Activated naive CD8-positive, alpha-beta T cell (primary cell): ENCODE results near the gene SLCO2A1.

Source experiments
- H3K27ac Mint-ChIP-seq: one replicate; pipeline ENCODE4 v1.8.0; 2021; ENCODE audit warnings: mixed read lengths
- H3K27me3 Mint-ChIP-seq: one replicate; pipeline ENCODE4 v1.8.0; 2021; ENCODE audit warnings: mixed read lengths
- H3K36me3 Mint-ChIP-seq: one replicate; pipeline ENCODE4 v1.8.0; 2021; ENCODE audit warnings: mixed read lengths
- H3K4me1 Mint-ChIP-seq: one replicate; pipeline ENCODE4 v1.8.0; 2021; ENCODE audit warnings: low read depth, mixed read lengths
- H3K4me3 Mint-ChIP-seq: one replicate; pipeline ENCODE4 v1.8.0; 2021; ENCODE audit warnings: mild to moderate bottlenecking, mixed read lengths
- H3K9me3 Mint-ChIP-seq: one replicate; pipeline ENCODE4 v1.8.0; 2021; ENCODE audit warnings: low read depth, mixed read lengths

The SLCO2A1 gene

GRCh38 chr3:133927540-133928066 is 102.1 kb downstream of the SLCO2A1 start:
- Mint-ChIP-seq H3K4me3 (peak overlapping the region; percentile 70), H3K4me1 (peaks cover 11% of the 10 kb centered on the region), H3K36me3 (no peaks in the 10 kb centered on the region), H3K27ac (no peak overlapping the region), H3K9me3 (no peaks in the 10 kb centered on the region), H3K27me3 (peaks cover 3% of the 10 kb centered on the region)

- Mint-ChIP-seq H3K4me3 (peak overlapping the region; percentile 70), H3K27me3 (peaks cover 3% of the 10 kb centered on the region), H3K4me1 (peaks cover 11% of the 10 kb centered on the region), H3K36me3 (no peaks in the 10 kb centered on the region), H3K27ac (no peak overlapping the region), H3K9me3 (no peaks in the 10 kb centered on the region)
Measured at GRCh38 chr3:133926736-133927539, 102.8 kb downstream of the SLCO2A1 start.

GRCh38 chr3:133925960-133926735 is 103.6 kb downstream of the SLCO2A1 start:
- H3K27ac Mint-ChIP-seq = no peak overlapping the region
- H3K9me3 Mint-ChIP-seq = no peaks in the 10 kb centered on the region
- no peaks in the 10 kb centered on the region for H3K36me3 Mint-ChIP-seq
- peak overlapping the region; percentile 4 for H3K4me3 Mint-ChIP-seq
- peaks cover 5% of the 10 kb centered on the region for H3K27me3 Mint-ChIP-seq
- H3K4me1 Mint-ChIP-seq = peaks cover 11% of the 10 kb centered on the region

GRCh38 chr3:133924041-133924440 is 105.7 kb downstream of the SLCO2A1 start:
- Mint-ChIP-seq H3K9me3 (no peaks in the 10 kb centered on the region), H3K4me3 (no peak overlapping the region), H3K36me3 (no peaks in the 10 kb centered on the region), H3K27me3 (peaks cover 5% of the 10 kb centered on the region), H3K4me1 (peaks cover 11% of the 10 kb centered on the region), H3K27ac (no peak overlapping the region)

- Mint-ChIP-seq H3K4me1 (no peaks in the 10 kb centered on the region), H3K27me3 (peaks cover 7% of the 10 kb centered on the region), H3K4me3 (no peak overlapping the region), H3K36me3 (no peaks in the 10 kb centered on the region), H3K27ac (no peak overlapping the region), H3K9me3 (no peaks in the 10 kb centered on the region)
Measured at GRCh38 chr3:133921592-133921991, 108.1 kb downstream of the SLCO2A1 start.

GRCh38 chr3:133917144-133917543 is 112.6 kb downstream of the SLCO2A1 start:
- Mint-ChIP-seq H3K27ac (no peak overlapping the region), H3K9me3 (no peaks in the 10 kb centered on the region), H3K4me1 (no peaks in the 10 kb centered on the region), H3K27me3 (peaks cover 12% of the 10 kb centered on the region), H3K4me3 (no peak overlapping the region), H3K36me3 (no peaks in the 10 kb centered on the region)

GRCh38 chr3:133915685-133916658 is 113.8 kb downstream of the SLCO2A1 start:
- Mint-ChIP-seq H3K36me3 (no peaks in the 10 kb centered on the region), H3K4me1 (no peaks in the 10 kb centered on the region), H3K27ac (no peak overlapping the region), H3K4me3 (no peak overlapping the region), H3K9me3 (no peaks in the 10 kb centered on the region), H3K27me3 (peaks cover 10% of the 10 kb centered on the region)

- no peak overlapping the region for H3K27ac Mint-ChIP-seq
- H3K36me3 Mint-ChIP-seq = no peaks in the 10 kb centered on the region
- H3K27me3 Mint-ChIP-seq = peaks cover 12% of the 10 kb centered on the region
- no peaks in the 10 kb centered on the region for H3K4me1 Mint-ChIP-seq
- no peak overlapping the region for H3K4me3 Mint-ChIP-seq
- H3K9me3 Mint-ChIP-seq = no peaks in the 10 kb centered on the region
Measured at GRCh38 chr3:133914839-133915600, 114.7 kb downstream of the SLCO2A1 start.

- Mint-ChIP-seq H3K36me3 (no peaks in the 10 kb centered on the region), H3K4me1 (no peaks in the 10 kb centered on the region), H3K27ac (no peak overlapping the region), H3K27me3 (peaks cover 8% of the 10 kb centered on the region), H3K9me3 (no peaks in the 10 kb centered on the region), H3K4me3 (no peak overlapping the region)
Measured at GRCh38 chr3:133910422-133910821, 119.3 kb downstream of the SLCO2A1 start.

GRCh38 chr3:133905376-133905775 is 124.3 kb downstream of the SLCO2A1 start:
- H3K27ac Mint-ChIP-seq = no peak overlapping the region
- no peaks in the 10 kb centered on the region for H3K4me1 Mint-ChIP-seq
- no peak overlapping the region for H3K4me3 Mint-ChIP-seq
- peaks cover 10% of the 10 kb centered on the region for H3K27me3 Mint-ChIP-seq
- H3K9me3 Mint-ChIP-seq = peaks cover 11% of the 10 kb centered on the region
- no peaks in the 10 kb centered on the region for H3K36me3 Mint-ChIP-seq

GRCh38 chr3:133901847-133902246 is 127.9 kb downstream of the SLCO2A1 start:
- Mint-ChIP-seq H3K4me3 (no peak overlapping the region), H3K9me3 (peaks cover 11% of the 10 kb centered on the region), H3K4me1 (peaks cover 1% of the 10 kb centered on the region), H3K27ac (no peak overlapping the region), H3K27me3 (peaks cover 14% of the 10 kb centered on the region), H3K36me3 (no peaks in the 10 kb centered on the region)

- Mint-ChIP-seq H3K27ac (no peak overlapping the region), H3K27me3 (peaks cover 18% of the 10 kb centered on the region), H3K9me3 (peaks cover 11% of the 10 kb centered on the region), H3K4me1 (peaks cover 2% of the 10 kb centered on the region), H3K36me3 (no peaks in the 10 kb centered on the region), H3K4me3 (no peak overlapping the region)
Measured at GRCh38 chr3:133901083-133901482, 128.6 kb downstream of the SLCO2A1 start.

- Mint-ChIP-seq H3K9me3 (peaks cover 11% of the 10 kb centered on the region), H3K4me1 (peaks cover 4% of the 10 kb centered on the region), H3K27me3 (peaks cover 18% of the 10 kb centered on the region), H3K27ac (no peak overlapping the region), H3K36me3 (no peaks in the 10 kb centered on the region), H3K4me3 (no peak overlapping the region)
Measured at GRCh38 chr3:133899311-133899710, 130.4 kb downstream of the SLCO2A1 start.

GRCh38 chr3:133897547-133897946 is 132.2 kb downstream of the SLCO2A1 start:
- H3K27ac Mint-ChIP-seq = no peak overlapping the region
- H3K4me3 Mint-ChIP-seq = no peak overlapping the region
- no peaks in the 10 kb centered on the region for H3K36me3 Mint-ChIP-seq
- peaks cover 19% of the 10 kb centered on the region for H3K27me3 Mint-ChIP-seq
- peaks cover 4% of the 10 kb centered on the region for H3K4me1 Mint-ChIP-seq
- H3K9me3 Mint-ChIP-seq = peaks cover 2% of the 10 kb centered on the region
